Measurements from ENCODE around the gene SPATA31E1.
"Not testable (repeated sequence)": the region's sequence is repeated elsewhere in the genome, so short reads cannot be mapped to it uniquely, and the experiment has no call there.

Gene SPATA31E1

GRCh38 chr9:87886210-87886932 lies 3.7 kb downstream of the SPATA31E1 start:
- no peak for DNase-seq (ENCODE audit: low spot score)

DNA sequence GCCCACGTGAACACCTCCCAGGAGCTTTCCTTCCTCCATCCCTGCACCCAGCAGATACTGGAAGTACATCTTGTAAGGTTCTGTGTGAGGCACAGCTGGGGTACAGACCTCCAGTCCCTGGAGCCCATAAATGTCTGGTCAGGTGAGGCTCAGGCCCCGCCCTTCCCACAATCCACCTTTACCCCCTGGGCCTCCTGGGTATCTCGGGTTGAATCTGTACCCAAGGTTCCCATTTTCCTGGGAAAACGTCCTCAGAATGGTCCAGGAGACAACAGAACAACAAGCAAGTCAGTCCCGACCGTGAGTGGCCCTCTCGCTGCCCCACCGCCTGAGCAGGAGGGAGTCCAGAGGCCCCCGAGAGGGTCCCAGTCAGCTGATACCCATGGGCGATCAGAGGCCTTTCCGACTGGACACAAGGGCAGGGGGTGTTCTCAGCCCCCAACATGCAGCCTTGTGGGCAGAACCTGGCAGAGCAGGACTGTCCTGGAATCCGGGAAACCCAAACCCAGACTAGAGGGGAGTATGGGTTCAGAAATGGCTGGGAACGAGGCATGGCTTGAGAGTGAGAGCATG lies 4.3 kb downstream of the SPATA31E1 start:
- DNase-seq (ENCODE audit: low spot score): no peak

- DNase-seq (ENCODE audit: low spot score): no peak
Measured at GRCh38 chr9:87887661-87888480, 5.2 kb downstream of the SPATA31E1 start.

- no peak for DNase-seq (ENCODE audit: low spot score)
Measured at GRCh38 chr9:87888501-87888900, 5.8 kb downstream of the SPATA31E1 start.

DNA sequence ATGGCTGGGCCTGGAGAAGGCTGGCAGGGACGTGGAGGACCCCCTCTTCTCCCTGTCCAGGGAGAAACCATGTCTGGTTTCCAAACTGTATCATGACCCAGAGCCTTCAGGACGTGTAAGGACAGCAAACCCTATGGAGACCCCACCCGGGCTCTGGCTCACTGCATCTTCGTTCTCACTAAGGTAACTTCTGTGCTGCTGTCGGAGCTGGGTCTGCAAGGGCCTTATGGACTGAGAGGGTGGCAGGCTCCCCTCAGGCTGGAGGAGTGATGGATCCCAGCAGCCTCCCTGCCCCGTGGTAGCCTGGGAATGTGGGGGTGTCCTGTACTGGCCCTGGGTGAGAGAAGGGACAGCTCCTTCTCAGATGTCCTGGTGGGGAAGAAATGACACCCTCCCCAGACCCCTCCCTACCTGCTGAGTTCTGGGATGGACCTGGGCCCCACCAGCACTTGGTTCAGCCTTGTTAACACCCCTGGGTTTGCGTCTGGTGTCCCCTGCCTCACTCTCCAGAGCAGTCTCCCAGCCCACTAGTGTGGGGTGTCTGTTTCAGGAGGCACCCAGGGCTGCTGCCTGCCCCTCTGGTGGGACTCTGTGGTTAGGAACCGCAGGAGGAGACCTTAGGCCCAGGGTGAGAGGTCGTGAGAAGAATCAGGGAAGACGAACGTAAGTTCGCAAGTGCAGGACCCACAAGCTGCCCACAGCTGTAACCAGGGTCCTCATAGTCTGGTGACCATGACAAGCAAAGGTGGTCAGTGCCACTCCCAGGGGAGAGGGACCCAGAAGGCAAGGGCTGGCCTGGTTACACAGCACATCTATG lies 6.6 kb downstream of the SPATA31E1 start:
- no peak for DNase-seq (ENCODE audit: low spot score)

DNA sequence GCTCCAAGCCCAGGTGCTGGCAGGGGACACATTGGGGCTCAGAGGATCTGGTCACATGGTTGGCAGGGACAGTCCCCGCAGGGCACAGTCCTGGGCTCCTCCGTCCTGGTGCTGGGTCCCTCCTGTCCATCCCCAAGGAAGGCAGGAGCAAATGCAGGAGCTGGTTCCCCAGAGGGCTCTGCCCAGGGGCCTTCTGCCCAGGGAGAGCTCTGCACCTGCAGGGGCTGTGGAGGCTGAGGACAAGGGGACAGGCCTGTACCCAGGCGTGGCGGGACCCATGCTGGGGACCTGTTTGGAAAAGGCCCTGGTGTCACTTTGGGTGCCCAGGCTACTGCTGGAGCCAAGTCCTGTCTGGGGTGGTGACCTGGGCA lies 7.2 kb downstream of the SPATA31E1 start:
- no peak for DNase-seq (ENCODE audit: low spot score)

GRCh38 chr9:87890837-87891236 lies 8.2 kb downstream of the SPATA31E1 start:
- DNase-seq (ENCODE audit: low spot score): no peak

DNA sequence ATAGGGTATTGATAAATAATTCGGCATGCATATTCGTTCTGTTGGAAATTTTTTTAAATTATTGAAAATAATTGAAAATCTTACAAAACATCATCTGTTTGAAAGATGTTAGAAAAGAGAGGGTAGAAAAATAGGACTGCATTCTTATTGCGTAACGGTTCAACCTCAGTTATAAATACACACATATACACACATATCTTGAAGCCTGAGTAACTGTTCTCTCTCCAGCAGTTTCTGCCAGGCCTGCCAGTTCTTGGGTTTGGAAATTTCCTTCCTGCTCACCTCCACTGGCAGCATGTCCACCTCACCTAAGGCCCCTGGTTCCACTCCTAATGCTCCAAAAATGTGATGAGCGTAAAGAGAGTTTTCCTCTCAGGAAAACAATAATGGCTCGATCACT lies 9.1 kb downstream of the SPATA31E1 start:
- DNase-seq (ENCODE audit: low spot score): no peak

GRCh38 chr9:87892956-87893355 lies 10.3 kb downstream of the SPATA31E1 start:
- no peak for DNase-seq (ENCODE audit: low spot score)

DNA sequence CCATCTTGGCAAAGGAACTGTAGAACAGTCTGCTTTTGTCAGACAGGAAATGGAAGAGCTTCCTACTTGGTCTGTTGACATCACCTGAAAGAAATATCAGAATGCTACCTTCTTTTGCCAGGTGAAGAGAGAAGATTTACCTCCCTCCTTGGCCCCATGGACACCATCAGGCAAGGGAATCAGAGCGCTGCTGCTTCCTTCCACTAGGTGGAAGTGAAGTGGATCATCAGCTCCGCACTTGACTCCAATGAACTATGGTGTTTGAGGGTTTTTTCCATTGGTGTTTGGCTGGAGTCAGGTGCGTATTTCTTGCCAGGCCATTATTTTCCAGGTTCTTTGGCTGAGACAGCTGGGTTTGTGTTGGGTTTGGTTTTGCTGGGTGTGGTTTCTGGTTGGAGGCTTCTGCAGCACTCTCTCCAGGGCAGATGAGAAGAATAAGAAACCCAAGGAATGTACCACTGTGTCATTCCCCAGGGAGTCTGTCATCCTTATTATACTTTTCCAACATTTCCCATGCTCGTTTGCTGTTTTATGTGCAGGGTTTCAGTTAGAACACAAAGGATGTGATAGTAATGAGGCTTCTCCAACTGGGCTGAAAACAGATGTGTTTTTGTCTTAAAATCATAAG lies 12.4 kb downstream of the SPATA31E1 start:
- DNase-seq (ENCODE audit: low spot score): no peak

DNA sequence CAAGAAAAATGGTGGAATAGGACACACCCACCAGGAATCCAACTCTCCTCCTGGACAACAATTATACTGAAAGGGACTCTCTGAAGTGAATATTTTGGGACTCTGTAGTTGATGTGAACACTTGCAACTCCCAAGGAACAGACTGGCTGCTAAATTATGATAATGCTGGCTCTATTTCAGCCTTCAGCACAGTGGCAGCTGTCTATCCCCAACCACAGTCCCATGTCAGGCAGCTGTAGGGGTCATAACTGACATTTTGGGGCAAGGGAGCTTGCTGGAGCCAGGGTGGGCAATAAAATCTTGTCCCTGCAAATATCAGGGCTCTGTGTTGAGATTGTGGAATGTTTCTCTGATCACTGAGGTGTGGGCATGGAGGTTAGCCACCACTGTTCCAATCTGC lies 14.2 kb downstream of the SPATA31E1 start:
- DNase-seq (ENCODE audit: low spot score): no peak

DNA sequence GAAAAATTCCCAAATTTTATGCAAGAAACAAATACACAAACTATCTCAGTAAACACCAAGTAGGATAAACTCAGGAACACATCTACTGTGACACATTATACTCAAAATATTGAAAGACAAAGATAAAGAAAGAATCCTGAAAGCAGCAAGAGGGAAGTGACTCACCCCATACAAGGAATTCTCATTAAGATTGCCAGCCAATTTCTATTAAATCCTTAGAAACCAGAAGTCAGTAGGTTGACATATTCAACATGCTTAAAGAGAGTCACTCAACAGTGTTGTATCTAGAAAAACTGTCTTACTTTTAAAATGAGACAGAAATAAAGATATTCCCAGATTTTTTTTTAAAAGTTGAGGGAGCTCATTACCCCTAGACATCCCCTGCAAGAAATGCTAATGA lies 15.5 kb downstream of the SPATA31E1 start:
- DNase-seq (ENCODE audit: low spot score): no peak

DNA sequence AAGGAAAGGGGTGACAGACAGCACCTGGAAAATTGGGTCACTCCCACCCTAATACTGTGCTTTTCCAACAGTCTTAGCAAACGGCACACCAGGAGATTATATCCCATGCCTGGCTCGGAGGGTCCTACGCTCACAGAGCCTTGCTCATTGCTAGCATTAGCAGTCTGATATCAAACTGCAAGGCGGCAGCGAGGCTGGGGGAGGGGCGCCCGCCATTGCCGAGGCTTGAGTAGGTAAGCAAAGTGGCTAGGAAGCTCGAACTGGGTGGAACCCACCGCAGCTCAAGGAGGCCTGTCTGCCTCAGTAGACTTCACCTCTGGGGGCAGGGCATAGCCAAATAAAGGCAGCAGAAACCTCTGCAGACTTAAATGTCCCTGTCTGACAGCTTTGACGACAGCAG lies 19.7 kb downstream of the SPATA31E1 start:
- not testable (repeated sequence) for DNase-seq (ENCODE audit: low spot score)

DNA sequence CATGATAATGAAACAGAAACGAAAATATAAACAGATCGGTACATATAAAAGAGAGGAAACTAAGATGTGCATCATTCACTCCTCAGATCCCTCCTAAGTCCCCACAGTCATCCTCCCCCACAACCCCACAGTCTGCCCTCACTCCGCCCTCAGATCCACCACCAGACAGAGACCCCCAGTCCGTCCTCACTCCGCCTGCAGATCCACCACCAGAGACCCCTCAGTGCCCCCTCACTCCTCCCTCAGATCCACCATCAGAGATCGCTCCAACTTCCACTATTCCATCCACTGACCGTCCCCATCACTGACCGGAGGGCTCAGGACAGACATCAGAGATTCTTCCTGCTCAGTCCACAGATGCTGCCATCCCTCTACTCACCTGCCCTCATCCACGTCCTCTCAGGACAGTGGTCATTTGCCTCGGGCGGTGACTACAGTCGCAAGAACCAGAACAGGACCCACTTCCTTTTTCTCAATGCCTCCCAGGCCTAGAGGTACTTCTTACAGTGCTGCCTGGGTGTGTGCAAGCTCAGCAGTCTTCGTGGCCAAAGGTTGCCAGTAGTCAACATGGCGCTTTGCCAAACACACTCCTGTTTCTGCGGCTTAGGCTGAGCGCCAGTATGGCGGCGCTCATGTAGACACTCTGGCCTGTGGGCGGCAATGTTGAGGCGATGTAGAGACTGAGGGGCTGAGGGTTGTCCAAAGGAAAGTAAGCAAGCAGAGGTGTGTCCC lies 26.8 kb downstream of the SPATA31E1 start:
- DNase-seq (ENCODE audit: low spot score): no peak

- DNase-seq (ENCODE audit: low spot score): no peak
Measured at GRCh38 chr9:87910821-87911220, 28.1 kb downstream of the SPATA31E1 start.

DNA sequence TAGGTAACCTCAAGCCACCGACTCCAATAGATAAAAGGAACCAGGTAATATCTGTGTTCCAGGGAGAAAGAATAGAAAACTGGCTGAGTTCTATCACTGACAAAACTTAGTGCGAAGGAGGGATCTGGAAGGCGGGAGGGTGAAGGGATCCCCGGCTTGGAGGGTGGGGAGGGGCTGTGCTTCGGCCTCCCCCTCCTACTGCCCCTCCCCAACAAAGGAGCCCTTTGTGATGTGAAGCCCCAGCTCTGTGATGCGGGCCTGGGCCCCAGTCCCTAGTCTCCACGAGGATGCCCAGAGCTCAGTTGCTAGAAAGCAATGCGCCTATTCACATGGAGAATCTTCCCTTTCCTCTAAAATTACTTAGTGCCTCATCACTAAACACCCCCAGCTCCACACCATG lies 35.0 kb downstream of the SPATA31E1 start, which contains the start of gene SPATA31C1:
Gene SPATA31C1 (plus strand): TSS at position 301 of the 400 bp plus-strand sequence.
- not testable (repeated sequence) for DNase-seq (ENCODE audit: low spot score)

GRCh38 chr9:87919013-87919412 lies 36.3 kb downstream of the SPATA31E1 start:
- DNase-seq (ENCODE audit: low spot score): not testable (repeated sequence)

DNA sequence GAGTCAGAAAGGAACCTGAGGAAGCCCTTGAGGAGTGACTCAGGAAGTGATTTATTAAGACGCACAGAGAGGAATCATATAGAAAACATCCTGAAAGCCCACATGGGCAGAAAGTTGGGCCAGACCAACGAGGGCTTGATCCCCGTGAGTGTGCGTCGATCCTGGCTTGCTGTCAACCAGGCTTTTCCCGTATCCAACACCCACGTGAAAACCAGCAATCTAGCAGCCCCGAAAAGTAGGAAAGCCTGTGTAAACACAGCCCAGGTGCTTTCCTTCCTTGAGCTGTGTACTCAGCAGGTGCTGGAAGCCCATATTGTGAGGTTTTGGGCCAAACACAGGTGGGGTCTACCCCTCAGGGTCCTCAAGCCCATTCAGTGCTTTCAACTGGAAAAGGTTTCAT lies 38.9 kb downstream of the SPATA31E1 start:
- DNase-seq (ENCODE audit: low spot score): not testable (repeated sequence)

DNA sequence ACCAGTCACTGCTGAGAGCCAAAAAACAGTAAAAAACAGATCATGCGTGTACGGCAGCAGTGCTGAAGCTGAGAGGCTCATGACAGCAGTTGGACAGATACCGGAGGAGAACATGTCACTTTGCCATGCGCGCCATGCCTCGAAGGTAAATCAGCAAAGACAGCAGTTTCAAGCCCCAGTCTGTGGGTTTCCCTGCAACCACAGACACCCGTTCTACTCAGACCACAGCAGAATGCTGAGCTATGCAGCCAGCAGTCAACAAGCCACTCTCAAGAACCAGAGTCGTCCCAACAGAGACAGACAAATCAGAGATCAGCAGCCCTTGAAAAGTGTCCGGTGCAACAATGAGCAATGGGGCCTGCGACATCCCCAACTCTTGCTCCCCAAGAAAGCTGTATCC lies 40.3 kb downstream of the SPATA31E1 start:
- not testable (repeated sequence) for DNase-seq (ENCODE audit: low spot score)

DNA sequence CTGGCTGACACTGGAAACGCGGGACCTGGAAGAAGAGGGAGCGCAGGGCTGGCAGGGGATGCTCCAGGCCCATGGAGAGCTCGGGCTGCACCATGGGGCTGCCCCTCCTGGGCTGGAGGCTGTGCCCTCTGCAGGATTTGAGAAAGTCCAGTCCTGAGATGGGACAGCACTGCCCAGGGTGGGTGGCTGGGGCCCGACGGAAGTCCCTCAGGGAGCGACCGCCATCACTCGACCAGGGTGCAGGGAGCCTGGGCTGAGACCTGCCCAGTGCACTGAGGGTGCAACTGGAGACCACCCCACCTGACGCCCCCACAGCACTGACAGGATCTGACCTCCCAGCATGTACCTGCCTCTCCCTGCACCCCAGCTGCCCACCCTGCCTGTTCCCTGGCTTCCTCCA lies 42.2 kb downstream of the SPATA31E1 start:
- DNase-seq (ENCODE audit: low spot score): not testable (repeated sequence)

DNA sequence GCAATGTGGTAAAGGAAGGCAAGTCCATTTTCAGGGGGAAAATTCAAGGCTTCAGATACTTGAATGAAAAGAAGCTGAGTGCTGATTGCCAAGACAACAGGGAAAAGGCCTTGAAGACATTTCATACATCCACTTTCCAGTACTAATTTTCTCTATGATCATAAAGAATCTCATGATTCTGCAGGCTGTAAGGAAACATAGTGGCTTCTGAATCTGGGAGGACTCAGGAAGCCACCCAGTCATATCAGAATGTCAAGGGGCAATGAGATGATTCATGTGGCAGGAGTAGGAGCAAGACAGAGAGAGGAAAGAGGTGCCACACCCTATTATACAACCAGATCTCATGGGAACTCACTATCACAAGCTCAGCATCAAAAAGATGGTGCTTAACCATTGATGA lies 46.5 kb downstream of the SPATA31E1 start:
- DNase-seq (ENCODE audit: low spot score): not testable (repeated sequence)

All from Ammon's horn (tissue), 1 donor.